Measurements from ENCODE around the gene ACTR10. TPM values are rescaled to one million over a fixed set of nuclear protein-coding genes. Genes with fewer than 3 reads are reported as not detected.

Gene ACTR10
- total and polyA plus RNA-seq, 9 donors, result 54.1 to 105 (median 80.1) TPM

DNA sequence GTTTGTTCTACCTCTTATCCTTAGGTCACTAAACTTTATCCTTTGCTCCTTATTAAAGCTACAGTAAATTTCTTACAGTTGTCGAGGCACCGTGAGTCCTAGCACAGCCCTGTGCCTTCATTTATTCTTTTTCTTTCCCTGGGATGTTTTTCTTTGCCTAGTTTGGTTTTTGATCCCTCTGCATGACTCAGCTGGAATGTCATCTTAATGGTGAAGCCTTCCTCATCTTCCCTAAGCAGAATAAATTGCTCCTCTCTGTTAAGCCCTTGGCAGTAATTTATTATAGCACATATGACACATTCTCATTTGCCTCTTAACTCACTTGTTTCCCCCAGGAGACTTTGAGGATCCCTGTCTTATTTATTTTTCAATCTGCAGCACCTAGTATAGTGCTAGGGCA is 16.6 kb downstream of the ACTR10 start:
- no peak for DNase-seq
- H3K36me3 ChIP-seq, result no peaks in the 10 kb centered on the region
- no peak overlapping the region for H3K27ac ChIP-seq
- H3K9me3 ChIP-seq, result no peaks in the 10 kb centered on the region
- H3K4me1 ChIP-seq (ENCODE audit: insufficient read depth), result no peaks in the 10 kb centered on the region
- 75 to 81% (median 80%) methylated on average over 2 of the region's 2 CpGs for WGBS, 3 donors
- TF ChIP-seq, protein P1, sequence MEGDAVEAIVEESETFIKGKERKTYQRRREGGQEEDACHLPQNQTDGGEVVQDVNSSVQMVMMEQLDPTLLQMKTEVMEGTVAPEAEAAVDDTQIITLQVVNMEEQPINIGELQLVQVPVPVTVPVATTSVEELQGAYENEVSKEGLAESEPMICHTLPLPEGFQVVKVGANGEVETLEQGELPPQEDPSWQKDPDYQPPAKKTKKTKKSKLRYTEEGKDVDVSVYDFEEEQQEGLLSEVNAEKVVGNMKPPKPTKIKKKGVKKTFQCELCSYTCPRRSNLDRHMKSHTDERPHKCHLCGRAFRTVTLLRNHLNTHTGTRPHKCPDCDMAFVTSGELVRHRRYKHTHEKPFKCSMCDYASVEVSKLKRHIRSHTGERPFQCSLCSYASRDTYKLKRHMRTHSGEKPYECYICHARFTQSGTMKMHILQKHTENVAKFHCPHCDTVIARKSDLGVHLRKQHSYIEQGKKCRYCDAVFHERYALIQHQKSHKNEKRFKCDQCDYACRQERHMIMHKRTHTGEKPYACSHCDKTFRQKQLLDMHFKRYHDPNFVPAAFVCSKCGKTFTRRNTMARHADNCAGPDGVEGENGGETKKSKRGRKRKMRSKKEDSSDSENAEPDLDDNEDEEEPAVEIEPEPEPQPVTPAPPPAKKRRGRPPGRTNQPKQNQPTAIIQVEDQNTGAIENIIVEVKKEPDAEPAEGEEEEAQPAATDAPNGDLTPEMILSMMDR (IDR thresholded peaks at IDR 0.05), result no peak
- no peak for TF ChIP-seq POLR2A (IDR thresholded peaks at IDR 0.05)
- TF ChIP-seq EP300 (IDR thresholded peaks at IDR 0.05), result no peak
- intact Hi-C loops (cut with DNase I), result no loop called here
- no peaks in the 10 kb centered on the region for H3K27me3 ChIP-seq
- no peak overlapping the region for H3K4me3 ChIP-seq

DNA sequence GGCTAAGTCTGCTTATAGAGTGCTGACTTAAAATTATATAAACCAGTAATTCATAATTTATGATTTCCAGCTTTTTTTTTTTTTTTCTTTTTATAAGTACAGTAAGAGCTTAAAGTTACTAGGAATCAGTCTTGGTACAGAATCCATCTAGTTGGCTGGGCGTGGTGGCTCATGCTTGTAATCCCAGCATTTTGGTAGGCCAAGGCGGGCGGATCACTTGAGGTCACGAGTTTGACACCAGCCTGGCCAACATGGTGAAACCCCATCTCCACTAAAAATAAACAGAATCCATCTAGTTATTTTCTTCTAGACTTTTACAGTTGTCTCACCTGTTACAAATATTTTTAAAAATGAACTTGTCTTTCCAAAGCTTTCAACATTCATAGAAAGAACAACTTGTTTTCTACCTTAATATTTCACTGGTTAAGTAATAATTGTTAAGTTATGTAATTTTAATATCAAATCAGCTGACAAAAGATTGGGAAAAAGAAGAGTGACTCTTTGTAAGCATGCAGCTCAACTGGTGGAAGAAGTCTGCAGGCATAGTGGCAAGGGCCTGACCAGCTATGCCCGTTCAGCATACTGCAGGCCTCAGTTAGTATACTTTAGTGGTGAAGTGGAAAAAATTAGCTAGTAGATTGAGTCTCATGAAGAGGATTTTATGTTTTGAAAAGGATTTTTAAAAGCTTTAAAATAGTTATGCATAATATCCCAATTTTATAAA is 27.3 kb downstream of the ACTR10 start:
- intact Hi-C loops (cut with DNase I), result no loop called here
- 97 to 98% (median 98%) methylated on average over 5 of the region's 5 CpGs for WGBS, 3 donors
- no peaks in the 10 kb centered on the region for H3K4me1 ChIP-seq (ENCODE audit: insufficient read depth)
- DNase-seq, result no peak
- H3K4me3 ChIP-seq, result no peak overlapping the region
- no peaks in the 10 kb centered on the region for H3K27me3 ChIP-seq
- no peak overlapping the region for H3K27ac ChIP-seq
- H3K36me3 ChIP-seq, result no peaks in the 10 kb centered on the region
- no peaks in the 10 kb centered on the region for H3K9me3 ChIP-seq
- TF ChIP-seq EP300 (IDR thresholded peaks at IDR 0.05), result no peak
- TF ChIP-seq, protein P1 (IDR thresholded peaks at IDR 0.05), result no peak
- TF ChIP-seq POLR2A (IDR thresholded peaks at IDR 0.05), result no peak

- WGBS, 3 donors, result 3 to 9% (median 4%) methylated on average over 16 of the region's 16 CpGs
- intact Hi-C loops (cut with DNase I), result loop anchor here in 1 of 4 donors (2.0 kb wide), 1 partner anchor 38 kb away; the partner anchor contains the start of gene ACTR10
- peak overlapping the region; percentile 58 to 74 for H3K27ac ChIP-seq
These were observed 38.6 kb downstream of the ACTR10 start for GRCh38 chr14:58238252-58239243.

More at GRCh38 chr14:58238252-58239243, 38.6 kb downstream of the ACTR10 start:
- no peaks in the 10 kb centered on the region for H3K36me3 ChIP-seq
- TF ChIP-seq EP300 (IDR thresholded peaks at IDR 0.05) (no peak), POLR2A (IDR thresholded peaks at IDR 0.05) (no peak)
- TF ChIP-seq, protein P1 (IDR thresholded peaks at IDR 0.05), result no peak
- no peaks in the 10 kb centered on the region for H3K27me3 ChIP-seq
- DNase-seq, result peak; percentile 39 to 71 (median 51)
- peak overlapping the region; percentile 59 for H3K4me3 ChIP-seq
- peaks cover 3% of the 10 kb centered on the region for H3K4me1 ChIP-seq (ENCODE audit: insufficient read depth)
- no peaks in the 10 kb centered on the region for H3K9me3 ChIP-seq
